ENCODE measurements around the gene MTIF2.
"Not testable (repeated sequence)": the region's sequence is repeated elsewhere in the genome, so short reads cannot be mapped to it uniquely, and the experiment has no call there.

Gene MTIF2

GRCh38 chr2:55269645-55269990, 587 bp upstream of the MTIF2 start:
- TF ChIP-seq CTCF (IDR thresholded peaks at IDR 0.05; ENCODE audit: low read length, missing control alignments), result no peak
- peak overlapping the region; percentile 93 for H3K4me3 ChIP-seq (replicated peaks; ENCODE audit: low read depth, low read length)
- DNase-seq (ENCODE audit: low read depth), result peak; percentile 8

GRCh38 chr2:55268288-55268906, 634 bp downstream of the MTIF2 start:
- no peak for TF ChIP-seq CTCF (IDR thresholded peaks at IDR 0.05; ENCODE audit: low read length, missing control alignments)
- peak overlapping the region; percentile 93 for H3K4me3 ChIP-seq (replicated peaks; ENCODE audit: low read depth, low read length)
- DNase-seq (ENCODE audit: low read depth), result no peak

- not testable (repeated sequence) for DNase-seq (ENCODE audit: low read depth); H3K4me3 ChIP-seq (replicated peaks; ENCODE audit: low read depth, low read length)
Measured at GRCh38 chr2:55259586-55259985, 9.4 kb downstream of the MTIF2 start.

GRCh38 chr2:55252832-55253231, 16.2 kb downstream of the MTIF2 start:
- DNase-seq (ENCODE audit: low read depth), result no peak
- no peak overlapping the region for H3K4me3 ChIP-seq (replicated peaks; ENCODE audit: low read depth, low read length)
- no peak for TF ChIP-seq CTCF (IDR thresholded peaks at IDR 0.05; ENCODE audit: low read length, missing control alignments)

- DNase-seq (ENCODE audit: low read depth), result no peak
- TF ChIP-seq CTCF (IDR thresholded peaks at IDR 0.05; ENCODE audit: low read length, missing control alignments), result no peak
- H3K4me3 ChIP-seq (replicated peaks; ENCODE audit: low read depth, low read length), result no peak overlapping the region
Measured at GRCh38 chr2:55247025-55247424, 22.0 kb downstream of the MTIF2 start.

- H3K4me3 ChIP-seq (replicated peaks; ENCODE audit: low read depth, low read length), result no peak overlapping the region
- TF ChIP-seq CTCF (IDR thresholded peaks at IDR 0.05; ENCODE audit: low read length, missing control alignments), result no peak
- DNase-seq (ENCODE audit: low read depth), result no peak
Measured at GRCh38 chr2:55245411-55245810, 23.6 kb downstream of the MTIF2 start.

- TF ChIP-seq CTCF (IDR thresholded peaks at IDR 0.05; ENCODE audit: low read length, missing control alignments), result no peak
- H3K4me3 ChIP-seq (replicated peaks; ENCODE audit: low read depth, low read length), result no peak overlapping the region
- DNase-seq (ENCODE audit: low read depth), result no peak
Measured at GRCh38 chr2:55242617-55243016, 26.4 kb downstream of the MTIF2 start.

GRCh38 chr2:55241582-55241981, 27.4 kb downstream of the MTIF2 start:
- not testable (repeated sequence) for DNase-seq (ENCODE audit: low read depth); H3K4me3 ChIP-seq (replicated peaks; ENCODE audit: low read depth, low read length)
